A673 (cell line): ENCODE measurements around the gene NDUFA13. TPM values are rescaled to one million over a fixed set of nuclear protein-coding genes. Genes with fewer than 3 reads are reported as not detected.

Source experiments
- BruUV-seq: library from RNA; stranded (reverse); fragments of 400-500 nt; replicated peaks from 2 replicates; lab custom pipeline; 2021; lab: Mats Ljungman, UMichigan
- CTCF ChIA-PET: fragments of 300-600 bp; sonication (Branson Sonifier 250); formaldehyde crosslinking; loops from one replicate; lab custom pipeline; 2022; ENCODE audit warnings: antibody characterized with exemption; lab: Charles Lee
- POLR2A ChIA-PET: fragments of 300-600 bp; sonication (Branson Sonifier 250); formaldehyde crosslinking; loops from one replicate; lab custom pipeline; 2022; ENCODE audit warnings: antibody characterized with exemption; ENCODE audit not compliant: low non-redundant PET; lab: Charles Lee
- DNase-seq: peaks from one replicate; pipeline ENCODE4 v3.0.0-alpha.2; 2015; ENCODE audit warnings: low spot score
- H3K27ac ChIP-seq: fragments of 200-600 bp; sonication (generic); 2 replicates; pipeline ENCODE4 v1.5.1; 2016; ENCODE audit warnings: mixed run types, low read depth, mild to moderate bottlenecking, mixed read lengths, antibody characterized with exemption, low read length; ENCODE audit not compliant: poor library complexity, severe bottlenecking
- H3K27me3 ChIP-seq: fragments of 200-600 bp; sonication (generic); replicated peaks from 2 replicates; pipeline ENCODE4 v1.6.1; 2017; ENCODE audit warnings: mixed run types, low read depth, mild to moderate bottlenecking, mixed read lengths, antibody characterized with exemption, low read length; ENCODE audit not compliant: insufficient read depth, poor library complexity
- H3K36me3 ChIP-seq: fragments of 200-600 bp; sonication (generic); 2 replicates; pipeline ENCODE4 v1.6.1; 2016; ENCODE audit warnings: mixed run types, mild to moderate bottlenecking, mixed read lengths, antibody characterized with exemption, low read length; ENCODE audit not compliant: insufficient read depth, poor library complexity, severe bottlenecking
- H3K4me1 ChIP-seq: fragments of 200-600 bp; sonication (generic); 2 replicates; pipeline ENCODE4 v1.6.1; 2017; ENCODE audit warnings: mixed run types, mild to moderate bottlenecking, mixed read lengths, antibody characterized with exemption, low read length; ENCODE audit not compliant: insufficient read depth, poor library complexity, severe bottlenecking
- H3K4me3 ChIP-seq: fragments of 200-600 bp; sonication (generic); 2 replicates; pipeline ENCODE4 v1.5.1; 2016; ENCODE audit warnings: low read depth, mixed run types, mild to moderate bottlenecking, mixed read lengths, low read length; ENCODE audit not compliant: poor library complexity, severe bottlenecking
- H3K9me3 ChIP-seq: fragments of 200-600 bp; sonication (generic); 2 replicates; pipeline ENCODE4 v1.6.1; 2016; ENCODE audit warnings: mixed run types, low read depth, mild to moderate bottlenecking, mixed read lengths, antibody characterized with exemption, low read length; ENCODE audit not compliant: poor library complexity, severe bottlenecking
- EZH2 ChIP-seq: fragments of 200-600 bp; sonication (generic); IDR thresholded peaks from 2 replicates; pipeline ENCODE4 v1.6.1; 2017; ENCODE audit warnings: borderline replicate concordance, low read depth, mild to moderate bottlenecking, mixed read lengths, antibody characterized with exemption, low read length; ENCODE audit not compliant: poor library complexity, severe bottlenecking
- intact Hi-C: fragments of 100-400 bp; cut with micrococcal nuclease; formaldehyde crosslinking; loops from one replicate; pipeline ENCODE4 v1.10.0; 2022; ENCODE audit not compliant: unreplicated experiment
- total RNA-seq: library from RNA; stranded (reverse); gene quantifications from 2 replicates; pipeline ENCODE4 v1.2.3, GENCODE V29; 2021
- TF ChIP-seq, protein P1 (sequence below): fragments of 300-800, 200-600 bp; sonication (generic); conservative IDR thresholded peaks from 2 replicates; pipeline ENCODE4 v1.5.1; 2017; ENCODE audit warnings: low read depth, mild to moderate bottlenecking, antibody characterized with exemption, low read length, moderate library complexity, mixed read lengths

The NDUFA13 gene
- total RNA-seq, 1 experiment from 2014 or later, result 431 TPM

DNA sequence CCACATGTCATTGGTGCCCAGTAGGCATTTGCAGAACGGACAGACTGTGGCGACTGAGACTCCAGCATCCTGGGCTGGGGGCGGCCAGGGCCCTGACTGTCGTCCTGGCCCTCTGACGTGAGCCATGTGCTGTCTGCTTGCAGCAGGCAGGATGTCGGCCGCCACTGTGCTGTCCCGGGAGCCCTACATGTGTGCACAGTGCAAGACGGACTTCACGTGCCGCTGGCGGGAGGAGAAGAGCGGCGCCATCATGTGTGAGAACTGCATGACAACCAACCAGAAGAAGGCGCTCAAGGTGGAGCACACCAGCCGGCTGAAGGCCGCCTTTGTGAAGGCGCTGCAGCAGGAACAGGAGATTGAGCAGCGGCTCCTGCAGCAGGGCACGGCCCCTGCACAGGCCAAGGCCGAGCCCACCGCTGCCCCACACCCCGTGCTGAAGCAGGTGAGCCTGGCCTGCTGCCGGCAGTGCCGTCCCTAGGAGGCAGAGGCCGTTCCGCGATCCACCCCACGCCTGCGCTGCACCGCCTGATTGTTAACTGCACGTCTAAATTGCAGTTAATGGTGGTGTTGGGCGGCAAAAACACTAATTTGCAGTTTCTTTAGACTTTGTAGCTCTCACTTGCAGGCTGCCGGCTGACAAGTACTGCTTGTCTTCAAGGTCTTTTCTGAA lies 14.9 kb upstream of the NDUFA13 start:
- no TSS peak for BruUV-seq
- Histone ChIP-seq H3K27me3 (no peaks in the 10 kb centered on the region), H3K27ac (no peak overlapping the region), H3K4me1 (no peaks in the 10 kb centered on the region), H3K4me3 (no peak overlapping the region), H3K36me3 (peaks cover 88% of the 10 kb centered on the region), H3K9me3 (no peaks in the 10 kb centered on the region)
- ChIA-PET CTCF (no interaction called here), POLR2A (no interaction called here)
- DNase-seq, result no peak
- no peak for TF ChIP-seq EZH2
- TF ChIP-seq, protein P1, sequence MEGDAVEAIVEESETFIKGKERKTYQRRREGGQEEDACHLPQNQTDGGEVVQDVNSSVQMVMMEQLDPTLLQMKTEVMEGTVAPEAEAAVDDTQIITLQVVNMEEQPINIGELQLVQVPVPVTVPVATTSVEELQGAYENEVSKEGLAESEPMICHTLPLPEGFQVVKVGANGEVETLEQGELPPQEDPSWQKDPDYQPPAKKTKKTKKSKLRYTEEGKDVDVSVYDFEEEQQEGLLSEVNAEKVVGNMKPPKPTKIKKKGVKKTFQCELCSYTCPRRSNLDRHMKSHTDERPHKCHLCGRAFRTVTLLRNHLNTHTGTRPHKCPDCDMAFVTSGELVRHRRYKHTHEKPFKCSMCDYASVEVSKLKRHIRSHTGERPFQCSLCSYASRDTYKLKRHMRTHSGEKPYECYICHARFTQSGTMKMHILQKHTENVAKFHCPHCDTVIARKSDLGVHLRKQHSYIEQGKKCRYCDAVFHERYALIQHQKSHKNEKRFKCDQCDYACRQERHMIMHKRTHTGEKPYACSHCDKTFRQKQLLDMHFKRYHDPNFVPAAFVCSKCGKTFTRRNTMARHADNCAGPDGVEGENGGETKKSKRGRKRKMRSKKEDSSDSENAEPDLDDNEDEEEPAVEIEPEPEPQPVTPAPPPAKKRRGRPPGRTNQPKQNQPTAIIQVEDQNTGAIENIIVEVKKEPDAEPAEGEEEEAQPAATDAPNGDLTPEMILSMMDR, result no peak
- intact Hi-C loops, result no loop called here

DNA sequence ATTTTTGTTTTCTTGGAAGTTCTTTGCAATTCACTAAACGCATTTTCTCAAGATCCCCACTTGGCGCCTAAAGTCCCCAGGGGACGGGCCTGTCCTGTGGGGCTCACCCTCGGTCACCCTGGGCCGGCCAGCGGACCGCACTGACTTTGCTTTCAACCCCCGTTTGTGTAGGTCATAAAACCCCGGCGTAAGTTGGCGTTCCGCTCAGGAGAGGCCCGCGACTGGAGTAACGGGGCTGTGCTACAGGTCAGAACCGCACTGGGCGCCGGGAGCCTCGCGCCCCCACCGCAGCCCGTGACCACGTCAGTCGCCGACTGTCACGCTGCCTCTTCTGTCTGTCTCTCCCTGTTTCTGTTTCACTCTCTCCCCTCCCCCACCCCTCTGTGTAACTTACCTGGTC lies 14.2 kb upstream of the NDUFA13 start:
- no peaks in the 10 kb centered on the region for H3K27me3 ChIP-seq
- TF ChIP-seq, protein P1, result no peak
- TF ChIP-seq EZH2, result no peak
- H3K27ac ChIP-seq, result no peak overlapping the region
- ChIA-PET CTCF (interaction anchor here (0.5 kb wide), 1 partner anchor 628 kb away, joined by 5 read pairs; no protein-coding TSS in a partner anchor), POLR2A (no interaction called here)
- H3K9me3 ChIP-seq, result no peaks in the 10 kb centered on the region
- BruUV-seq, result no TSS peak
- DNase-seq, result no peak
- intact Hi-C loops, result no loop called here
- no peak overlapping the region for H3K4me3 ChIP-seq
- H3K36me3 ChIP-seq, result peaks cover 88% of the 10 kb centered on the region
- H3K4me1 ChIP-seq, result no peaks in the 10 kb centered on the region

DNA sequence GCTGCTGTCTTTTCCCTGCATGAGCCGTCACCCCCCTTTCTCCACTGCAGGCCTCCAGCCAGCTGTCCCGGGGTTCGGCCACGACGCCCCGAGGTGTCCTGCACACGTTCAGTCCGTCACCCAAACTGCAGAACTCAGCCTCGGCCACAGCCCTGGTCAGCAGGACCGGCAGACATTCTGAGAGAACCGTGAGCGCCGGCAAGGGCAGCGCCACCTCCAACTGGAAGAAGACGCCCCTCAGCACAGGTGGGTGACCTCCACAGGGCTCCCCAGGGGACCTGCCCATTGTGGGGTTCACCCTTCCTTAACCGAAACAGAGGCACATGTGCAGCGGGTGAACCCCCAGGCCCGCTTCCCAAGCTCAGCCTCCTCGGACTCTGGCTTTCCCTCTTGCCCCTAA lies 13.7 kb upstream of the NDUFA13 start:
- DNase-seq, result no peak
- intact Hi-C loops, result no loop called here
- H3K4me3 ChIP-seq, result no peak overlapping the region
- H3K27me3 ChIP-seq, result no peaks in the 10 kb centered on the region
- POLR2A ChIA-PET, result no interaction called here
- H3K27ac ChIP-seq, result no peak overlapping the region
- BruUV-seq, result no TSS peak
- no peaks in the 10 kb centered on the region for H3K4me1 ChIP-seq
- peaks cover 90% of the 10 kb centered on the region for H3K36me3 ChIP-seq
- CTCF ChIA-PET, result interaction anchor here (0.5 kb wide), 1 partner anchor 629 kb away, joined by 5 read pairs; no protein-coding TSS in a partner anchor
- no peak for TF ChIP-seq EZH2
- TF ChIP-seq, protein P1, result no peak
- no peaks in the 10 kb centered on the region for H3K9me3 ChIP-seq
